KBM-7 (cell line): ENCODE measurements around the gene PAPPA2.
"Not testable (repeated sequence)": the region's sequence is repeated elsewhere in the genome, so short reads cannot be mapped to it uniquely, and the experiment has no call there.

Source experiments
- DNase-seq: peaks from one replicate; pipeline ENCODE4 v3.0.0-alpha.2; 2015
- in situ Hi-C: fragments of 300-500 bp; cut with MboI; formaldehyde crosslinking; loops from 2 replicates; pipeline ENCODE4 v1.14.3; 2020; ENCODE audit warnings: low sequenced_read_pairs, low pct_unique_long_range_greater_than_20kb, mixed read lengths

Gene PAPPA2

GRCh38 chr1:176720838-176721237 is 257.9 kb downstream of the PAPPA2 start:
- no peak for DNase-seq
- in situ Hi-C loops: no loop called here

GRCh38 chr1:176733661-176734060 is 270.7 kb downstream of the PAPPA2 start:
- no peak for DNase-seq
- in situ Hi-C loops: no loop called here

- in situ Hi-C loops: no loop called here
- DNase-seq: no peak
Measured at GRCh38 chr1:176735201-176735600, 272.2 kb downstream of the PAPPA2 start.

- in situ Hi-C loops: no loop called here
- DNase-seq: no peak
Measured at GRCh38 chr1:176736015-176736414, 273.0 kb downstream of the PAPPA2 start.

GRCh38 chr1:176741181-176741580 is 278.2 kb downstream of the PAPPA2 start:
- DNase-seq: no peak

GRCh38 chr1:176742322-176742721 is 279.3 kb downstream of the PAPPA2 start:
- no peak for DNase-seq
- in situ Hi-C loops: no loop called here

More at GRCh38 chr1:176741181-176741580, 278.2 kb downstream of the PAPPA2 start:
- in situ Hi-C loops: no loop called here

- DNase-seq: no peak
- in situ Hi-C loops: no loop called here
Measured at GRCh38 chr1:176744142-176744541, 281.2 kb downstream of the PAPPA2 start.

- in situ Hi-C loops: no loop called here
- no peak for DNase-seq
Measured at GRCh38 chr1:176745945-176746344, 283.0 kb downstream of the PAPPA2 start.

- DNase-seq: no peak
- in situ Hi-C loops: no loop called here
Measured at GRCh38 chr1:176752505-176752904, 289.5 kb downstream of the PAPPA2 start.

GRCh38 chr1:176754676-176755075 is 291.7 kb downstream of the PAPPA2 start:
- no peak for DNase-seq
- in situ Hi-C loops: no loop called here

- DNase-seq, in situ Hi-C loops: not testable (repeated sequence)
Measured at GRCh38 chr1:176756817-176757216, 293.8 kb downstream of the PAPPA2 start.

GRCh38 chr1:176765608-176766007 is 302.6 kb downstream of the PAPPA2 start:
- in situ Hi-C loops: no loop called here
- DNase-seq: no peak

GRCh38 chr1:176766779-176767178 is 303.8 kb downstream of the PAPPA2 start:
- no peak for DNase-seq
- in situ Hi-C loops: no loop called here

GRCh38 chr1:176767714-176768136 is 304.8 kb downstream of the PAPPA2 start:
- in situ Hi-C loops: no loop called here
- no peak for DNase-seq

GRCh38 chr1:176768532-176768931 is 305.6 kb downstream of the PAPPA2 start:
- no peak for DNase-seq
- in situ Hi-C loops: no loop called here

- no peak for DNase-seq
- in situ Hi-C loops: no loop called here
Measured at GRCh38 chr1:176770066-176770465, 307.1 kb downstream of the PAPPA2 start.

GRCh38 chr1:176773038-176773437 is 310.1 kb downstream of the PAPPA2 start:
- DNase-seq: no peak

GRCh38 chr1:176774224-176774623 is 311.2 kb downstream of the PAPPA2 start:
- no peak for DNase-seq
- in situ Hi-C loops: no loop called here

More at GRCh38 chr1:176773038-176773437, 310.1 kb downstream of the PAPPA2 start:
- in situ Hi-C loops: no loop called here

GRCh38 chr1:176775378-176775777 is 312.4 kb downstream of the PAPPA2 start:
- in situ Hi-C loops: no loop called here
- DNase-seq: no peak

GRCh38 chr1:176775996-176776395 is 313.0 kb downstream of the PAPPA2 start:
- DNase-seq: no peak
- in situ Hi-C loops: no loop called here

- in situ Hi-C loops: no loop called here
Measured at GRCh38 chr1:176778056-176778455, 315.1 kb downstream of the PAPPA2 start.

GRCh38 chr1:176779992-176780328 is 317.0 kb downstream of the PAPPA2 start:
- no peak for DNase-seq
- in situ Hi-C loops: no loop called here

More at GRCh38 chr1:176778056-176778455, 315.1 kb downstream of the PAPPA2 start:
- DNase-seq: no peak
